Fibroblast of skin of left quadriceps (primary cell): Measurements from ENCODE around the gene PPAN.

Experiments
- DNase-seq, 2 experiments: peaks; one replicate each; pipeline ENCODE4 v3.0.0-alpha.2; 2013; ENCODE audit warnings: low read depth in 2 of 2

Gene PPAN

GRCh38 chr19:10139952-10140351 is 33.8 kb downstream of the PPAN start:
- DNase-seq, result no peak

GRCh38 chr19:10141479-10141878 is 35.3 kb downstream of the PPAN start:
- no peak for DNase-seq

- no peak for DNase-seq
These were observed 35.8 kb downstream of the PPAN start for GRCh38 chr19:10141973-10142372.

GRCh38 chr19:10142701-10143375 is 36.7 kb downstream of the PPAN start:
- no peak for DNase-seq

GRCh38 chr19:10143681-10144080 is 37.5 kb downstream of the PPAN start:
- no peak for DNase-seq

GRCh38 chr19:10144361-10144760 is 38.2 kb downstream of the PPAN start:
- no peak for DNase-seq

GRCh38 chr19:10145031-10145430 is 38.9 kb downstream of the PPAN start:
- no peak for DNase-seq

- DNase-seq, result no peak
These were observed 40.0 kb downstream of the PPAN start for GRCh38 chr19:10146142-10146541.

GRCh38 chr19:10149427-10149826 is 43.3 kb downstream of the PPAN start:
- no peak for DNase-seq

GRCh38 chr19:10151521-10151920 is 45.4 kb downstream of the PPAN start:
- no peak for DNase-seq

GRCh38 chr19:10152100-10152499 is 45.9 kb downstream of the PPAN start:
- DNase-seq, result no peak

- no peak for DNase-seq
These were observed 49.7 kb downstream of the PPAN start for GRCh38 chr19:10155839-10156238.

- DNase-seq, result no peak
These were observed 51.9 kb downstream of the PPAN start for GRCh38 chr19:10158071-10158470.

- no peak for DNase-seq
These were observed 52.3 kb downstream of the PPAN start for GRCh38 chr19:10158485-10158884.

- no peak for DNase-seq
These were observed 53.4 kb downstream of the PPAN start for GRCh38 chr19:10159610-10160009.
